DMS 273 (cell line): ENCODE measurements around the gene TMEM260.

Source experiments
- DNase-seq: peaks from one replicate; lab custom pipeline; 2025; ENCODE audit not compliant: unreplicated experiment; lab: John Stamatoyannopoulos, UW

Gene TMEM260

DNA sequence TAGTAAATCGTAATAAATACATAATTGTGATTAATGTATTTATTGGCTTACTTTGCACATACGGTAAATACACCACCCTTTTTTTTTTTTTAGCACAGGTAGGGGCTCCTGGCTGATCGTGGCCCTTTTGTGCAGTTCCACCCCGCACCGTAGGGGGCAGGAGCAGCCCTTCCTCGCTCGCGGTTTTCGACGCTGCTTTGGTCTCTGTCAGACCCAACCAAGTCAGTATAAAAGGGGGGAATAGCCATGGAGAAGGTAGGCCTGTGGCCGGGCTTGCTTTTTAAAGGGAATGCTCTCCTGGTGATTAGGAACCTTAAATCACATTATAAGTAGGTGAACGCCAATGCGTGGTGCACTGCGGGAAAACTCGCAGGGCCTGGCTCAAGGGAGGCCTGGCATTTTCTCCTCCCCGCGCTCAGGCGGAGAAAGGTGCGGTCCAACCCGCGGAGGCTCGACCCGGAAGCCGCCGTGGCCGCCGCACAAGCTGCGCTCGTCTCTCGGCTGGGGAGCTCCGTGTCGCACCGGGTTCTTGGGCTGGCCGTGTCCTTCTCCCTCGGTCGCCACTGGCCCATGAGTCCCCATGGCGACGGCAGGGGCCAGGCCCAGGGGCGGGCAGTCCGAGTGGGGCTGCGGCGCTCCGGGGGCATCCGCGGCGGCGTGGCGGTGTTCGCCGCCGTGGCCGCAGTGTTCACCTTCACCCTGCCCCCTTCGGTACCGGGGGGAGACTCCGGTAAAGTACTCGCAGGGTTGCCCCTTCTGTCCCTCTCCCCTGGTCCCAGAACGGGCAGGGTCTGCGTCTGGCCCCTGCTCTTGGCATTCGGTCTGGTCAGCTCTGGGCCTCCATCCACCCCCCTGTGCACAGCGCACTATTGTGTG is at the start of gene TMEM260:
TMEM260 (plus strand) TSS at position 454 of the 876 bp plus-strand sequence; CDS start at position 571, 117 bp downstream.
- peak; percentile 95 for DNase-seq

DNA sequence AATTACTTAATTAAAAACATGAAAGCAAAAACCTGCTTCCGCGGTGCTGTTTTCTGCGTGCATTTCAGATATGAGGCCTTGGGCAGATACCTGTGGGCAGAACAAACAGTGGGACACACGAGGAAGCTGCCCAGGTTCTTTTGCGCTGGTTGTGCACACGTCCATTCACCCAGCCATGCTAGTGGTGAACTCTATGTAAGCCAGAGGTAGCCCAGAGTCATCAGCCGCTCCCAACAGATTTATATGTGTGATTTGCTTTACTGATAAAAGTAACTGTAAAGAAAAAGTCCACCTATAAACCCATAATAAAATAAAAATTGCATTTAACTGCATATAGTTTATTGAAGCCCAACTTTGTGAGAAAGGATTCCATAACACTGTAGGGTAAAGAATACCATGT is 47.1 kb upstream of the TMEM260 start:
- no peak for DNase-seq

DNA sequence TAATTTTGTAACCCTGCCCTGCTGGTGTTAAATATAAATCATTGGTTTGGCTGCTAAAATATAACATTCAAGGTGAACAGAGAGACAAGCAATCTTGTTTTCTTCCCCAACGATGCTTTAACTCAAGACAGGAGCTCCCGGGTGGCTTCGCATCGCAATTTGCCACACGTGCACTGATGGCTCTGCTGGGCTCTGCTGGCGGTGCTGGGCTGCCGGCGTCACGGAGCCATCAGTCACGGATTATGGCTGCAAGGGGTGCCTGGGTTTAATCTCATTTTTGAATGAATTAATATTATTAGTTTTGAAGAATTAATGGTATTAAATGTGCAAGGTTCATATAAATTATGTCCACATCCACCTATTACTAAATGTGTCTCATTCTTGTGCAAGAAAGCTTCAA is 44.9 kb upstream of the TMEM260 start:
- no peak for DNase-seq

DNA sequence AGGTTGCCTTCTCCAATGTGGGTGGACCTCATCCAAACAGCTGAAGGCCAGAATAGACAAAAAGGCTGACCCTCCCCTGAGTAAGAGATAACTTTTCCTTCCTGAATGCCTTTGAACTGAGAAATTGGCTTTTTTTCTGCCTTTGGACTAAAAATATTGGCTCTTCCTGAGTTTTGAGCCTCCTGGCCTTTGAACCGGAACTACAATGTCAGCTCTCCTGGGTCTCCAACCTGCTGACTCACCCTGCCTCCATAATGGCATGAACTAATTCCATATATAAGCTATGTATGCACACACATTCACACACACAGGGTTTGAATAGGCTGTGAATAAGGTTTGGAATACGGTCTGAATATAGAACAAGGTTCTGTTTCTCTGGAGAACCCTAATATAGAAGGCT is 39.7 kb upstream of the TMEM260 start:
- no peak for DNase-seq

DNA sequence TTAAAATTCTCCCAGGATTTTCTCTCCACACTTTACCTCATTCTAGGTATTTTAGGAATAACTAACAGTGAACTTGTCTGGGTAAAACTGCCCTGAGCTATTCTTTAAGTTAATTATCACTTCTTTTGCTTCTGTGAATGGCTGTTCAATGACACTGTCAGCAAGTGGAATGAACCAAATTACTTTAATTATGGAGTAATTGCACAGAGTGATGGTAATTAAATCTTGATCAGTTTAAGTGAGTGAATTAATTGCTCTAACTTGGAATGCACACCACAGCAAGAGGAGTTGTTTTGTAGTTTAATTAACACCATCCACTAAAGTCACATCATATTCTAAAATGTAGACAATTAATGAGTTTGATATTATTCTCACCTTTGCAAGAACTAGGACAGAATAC is 36.2 kb upstream of the TMEM260 start:
- no peak for DNase-seq

DNA sequence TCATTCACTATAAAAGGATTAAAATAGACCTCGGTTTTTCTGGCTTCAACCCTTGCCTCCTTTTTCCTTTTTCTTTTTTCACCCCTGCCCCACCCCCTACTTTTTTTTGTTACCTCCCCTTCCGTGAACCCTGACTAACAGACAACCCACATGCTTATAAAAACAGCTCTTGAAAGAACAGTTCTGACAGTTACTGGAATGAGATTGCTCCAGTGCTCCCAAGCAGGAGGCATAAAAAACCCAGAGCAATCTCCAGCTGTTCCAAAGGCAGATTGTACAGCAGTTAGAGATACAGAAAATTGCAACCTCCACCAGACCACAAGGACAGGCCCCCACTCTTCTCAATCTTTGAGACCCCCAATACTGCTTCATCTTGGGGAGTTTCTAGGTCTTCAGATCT is 29.9 kb upstream of the TMEM260 start:
- no peak for DNase-seq

DNA sequence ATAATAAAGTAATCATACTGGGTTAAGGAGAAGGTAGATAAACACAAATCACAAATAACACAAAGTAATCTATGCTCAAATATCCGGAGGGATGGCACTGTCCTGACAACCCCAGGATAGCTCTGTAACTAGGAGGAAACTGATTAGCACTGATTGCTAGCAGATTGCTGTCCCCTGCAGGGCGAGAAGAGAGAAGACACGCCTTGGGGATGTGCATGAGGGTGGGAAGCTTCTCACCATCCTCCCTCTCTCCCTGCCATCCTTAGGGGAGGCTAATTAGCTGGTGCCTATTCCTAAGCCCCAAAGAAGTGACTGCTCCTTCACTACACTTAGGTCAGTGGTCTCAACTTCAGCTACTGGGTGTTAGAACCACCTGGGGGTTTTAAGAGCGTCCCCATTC is 27.0 kb upstream of the TMEM260 start:
- DNase-seq: no peak

- no peak for DNase-seq
Measured at GRCh38 chr14:56554301-56554700, 25.3 kb upstream of the TMEM260 start.

DNA sequence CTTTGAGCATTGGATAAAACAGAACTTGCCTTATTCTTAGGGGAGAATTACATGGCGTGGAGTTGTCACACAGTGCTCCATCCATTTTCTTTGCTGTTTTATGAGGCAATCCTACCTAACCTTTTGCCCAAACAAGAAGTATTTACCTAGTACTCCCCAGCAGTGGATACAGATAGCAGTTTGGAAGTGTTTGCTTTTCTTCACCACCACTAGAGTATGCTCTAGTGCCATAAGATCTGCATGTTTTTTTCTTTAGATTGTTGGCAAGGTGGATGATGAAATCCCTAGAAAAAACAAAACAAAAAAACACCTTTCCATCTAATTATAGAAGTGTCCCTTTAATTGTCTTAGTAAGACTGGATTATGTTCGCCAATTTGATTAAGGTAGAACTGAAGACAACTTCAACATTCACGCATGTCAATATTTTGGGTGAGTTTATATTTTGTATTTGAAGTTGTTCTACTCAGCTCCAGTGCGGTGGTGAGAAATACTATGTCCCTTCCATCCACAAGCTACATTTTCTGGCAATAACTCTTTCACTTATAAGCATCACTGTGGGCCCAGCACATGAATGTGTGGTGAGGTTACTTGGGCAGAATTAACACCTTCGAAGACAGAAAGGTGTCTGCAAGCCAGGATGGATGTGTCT is 23.6 kb upstream of the TMEM260 start:
- peak; percentile 72 for DNase-seq

- DNase-seq: no peak
Measured at GRCh38 chr14:56559182-56559581, 20.4 kb upstream of the TMEM260 start.

- no peak for DNase-seq
Measured at GRCh38 chr14:56561606-56562005, 18.0 kb upstream of the TMEM260 start.

GRCh38 chr14:56562883-56563282 is 16.7 kb upstream of the TMEM260 start:
- DNase-seq: no peak

DNA sequence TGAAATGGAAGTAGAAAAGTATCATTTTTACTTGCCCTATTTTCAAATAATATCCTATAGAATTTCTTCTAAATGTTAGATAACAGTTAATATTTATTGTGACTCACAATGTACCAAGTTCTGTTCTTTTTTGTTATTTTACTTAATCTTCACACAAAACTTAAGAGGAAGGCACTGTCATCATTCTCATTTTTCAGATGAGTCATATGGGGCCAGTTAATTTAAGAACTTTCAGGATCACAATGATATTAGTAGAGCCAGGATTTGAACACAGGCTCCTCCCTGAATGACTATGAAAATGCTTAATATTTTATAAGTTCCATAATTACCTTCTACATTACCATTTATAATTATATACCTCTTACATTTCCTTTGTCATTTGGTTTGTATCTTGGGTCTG is 10.4 kb upstream of the TMEM260 start:
- no peak for DNase-seq

GRCh38 chr14:56570295-56570694 is 9.3 kb upstream of the TMEM260 start:
- DNase-seq: no peak

GRCh38 chr14:56580221-56580711 is 668 bp downstream of the TMEM260 start:
- peak; percentile 33 for DNase-seq

DNA sequence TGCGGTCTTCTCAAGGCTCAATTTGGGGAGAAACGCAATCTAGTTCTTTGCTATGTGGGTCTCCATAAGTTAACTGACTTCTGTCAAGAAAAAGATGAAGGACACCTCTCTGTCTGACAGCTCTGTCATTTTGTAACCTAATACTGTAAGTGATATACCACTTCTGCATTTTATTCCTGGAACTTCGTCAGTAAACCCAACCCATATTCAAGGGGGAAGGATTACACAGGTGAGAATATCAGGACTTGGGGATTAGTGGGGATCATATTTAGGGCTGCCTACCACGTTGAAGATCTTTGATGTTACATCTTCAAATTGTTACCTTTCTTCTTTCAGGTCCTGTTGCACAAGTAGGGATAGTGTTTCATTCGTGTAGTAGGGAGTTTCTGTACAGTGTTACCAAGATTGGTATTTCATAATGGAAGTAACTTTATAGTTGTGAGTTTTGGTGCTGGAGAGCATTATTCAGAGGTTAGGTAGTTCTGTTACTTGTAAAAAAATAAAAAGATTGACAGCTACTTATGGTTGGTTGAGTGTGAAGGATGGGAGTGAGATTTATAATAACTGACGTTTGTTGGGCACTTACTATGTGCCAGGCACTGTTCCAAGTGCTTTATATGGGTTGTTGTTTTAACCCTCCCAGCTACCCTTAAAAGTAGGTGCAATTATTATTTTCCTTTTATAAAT is 1.6 kb downstream of the TMEM260 start:
- no peak for DNase-seq

- no peak for DNase-seq
Measured at GRCh38 chr14:56585461-56586084, 6.0 kb downstream of the TMEM260 start.

- DNase-seq: no peak
Measured at GRCh38 chr14:56587701-56588100, 8.1 kb downstream of the TMEM260 start.

DNA sequence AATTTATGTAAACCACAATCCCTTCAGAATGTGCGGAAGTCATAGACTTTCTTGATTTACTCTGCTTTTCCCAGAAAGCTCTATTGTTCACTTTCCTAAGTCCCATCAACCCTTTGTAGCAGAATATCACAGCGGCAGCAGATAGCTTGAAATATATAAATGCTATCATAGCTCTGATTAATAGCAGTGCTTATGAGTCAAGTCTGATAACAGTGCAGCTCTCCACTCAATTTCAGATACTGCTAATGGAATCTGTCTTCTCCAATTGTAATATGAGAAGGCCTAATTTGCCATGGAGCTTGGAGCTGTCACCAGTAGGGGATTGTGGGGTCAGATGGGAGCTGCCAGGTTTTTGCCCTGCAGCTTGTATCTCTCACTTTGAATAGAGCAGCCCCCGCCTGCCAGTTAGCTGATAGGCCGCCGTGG is 10.9 kb downstream of the TMEM260 start:
- peak; percentile 54 for DNase-seq

- DNase-seq: no peak
Measured at GRCh38 chr14:56592746-56593544, 13.3 kb downstream of the TMEM260 start.
